Measurements from ENCODE around the gene TAMALIN.

Gene TAMALIN

GRCh38 chr12:52045794-52046199 is 39.1 kb downstream of the TAMALIN start:
- in situ Hi-C loops (cut with MboI; ENCODE audit: low pct_unique_long_range_greater_than_20kb, low sequenced_read_pairs, unreplicated experiment), result no loop called here
- no peak for DNase-seq (ENCODE audit: low spot score)
- TF ChIP-seq CTCF (IDR thresholded peaks at IDR 0.05; ENCODE audit: extremely low read depth, insufficient read depth, missing control alignments), result no peak

DNA sequence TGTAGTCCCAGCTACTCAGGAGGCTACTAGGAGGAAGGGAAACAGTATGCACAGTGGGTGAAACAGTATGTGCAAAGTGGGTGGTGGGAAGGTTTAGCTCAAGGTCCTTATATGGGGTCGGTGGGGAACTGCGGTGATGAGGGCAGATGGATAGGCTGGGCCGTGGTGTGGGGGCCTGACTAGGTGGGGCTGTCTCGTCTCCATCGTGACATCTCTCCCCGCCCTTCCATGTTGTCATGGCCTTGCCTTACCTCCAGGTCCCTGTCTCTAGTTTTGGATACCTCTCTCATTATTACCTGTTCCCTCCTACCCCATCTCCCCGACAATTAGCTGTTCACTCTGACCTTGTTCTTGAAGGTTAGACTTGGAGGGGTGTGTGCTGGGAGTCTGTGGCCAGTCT is 40.1 kb downstream of the TAMALIN start:
- in situ Hi-C loops (cut with MboI; ENCODE audit: low pct_unique_long_range_greater_than_20kb, low sequenced_read_pairs, unreplicated experiment), result no loop called here
- DNase-seq (ENCODE audit: low spot score), result no peak
- no peak for TF ChIP-seq CTCF (IDR thresholded peaks at IDR 0.05; ENCODE audit: extremely low read depth, insufficient read depth, missing control alignments)

- no peak for DNase-seq (ENCODE audit: low spot score)
- in situ Hi-C loops (cut with MboI; ENCODE audit: low pct_unique_long_range_greater_than_20kb, low sequenced_read_pairs, unreplicated experiment), result no loop called here
- TF ChIP-seq CTCF (IDR thresholded peaks at IDR 0.05; ENCODE audit: extremely low read depth, insufficient read depth, missing control alignments), result no peak
Observed at GRCh38 chr12:52049286-52049685, 42.5 kb downstream of the TAMALIN start.

- in situ Hi-C loops (cut with MboI; ENCODE audit: low pct_unique_long_range_greater_than_20kb, low sequenced_read_pairs, unreplicated experiment), result no loop called here
- no peak for DNase-seq (ENCODE audit: low spot score)
- no peak for TF ChIP-seq CTCF (IDR thresholded peaks at IDR 0.05; ENCODE audit: extremely low read depth, insufficient read depth, missing control alignments)
Observed at GRCh38 chr12:52049688-52050087, 42.9 kb downstream of the TAMALIN start.

GRCh38 chr12:52050116-52050757 is 43.5 kb downstream of the TAMALIN start:
- no peak for DNase-seq (ENCODE audit: low spot score)
- TF ChIP-seq CTCF (IDR thresholded peaks at IDR 0.05; ENCODE audit: extremely low read depth, insufficient read depth, missing control alignments), result no peak
- in situ Hi-C loops (cut with MboI; ENCODE audit: low pct_unique_long_range_greater_than_20kb, low sequenced_read_pairs, unreplicated experiment), result no loop called here

- peak; percentile 40 for TF ChIP-seq CTCF (IDR thresholded peaks at IDR 0.05; ENCODE audit: extremely low read depth, insufficient read depth, missing control alignments)
- peak; percentile 98 for DNase-seq (ENCODE audit: low spot score)
- in situ Hi-C loops (cut with MboI; ENCODE audit: low pct_unique_long_range_greater_than_20kb, low sequenced_read_pairs, unreplicated experiment), result no loop called here
Observed at GRCh38 chr12:52050758-52051541, 44.2 kb downstream of the TAMALIN start, which contains the start of gene NR4A1. Gene NR4A1, plus strand, starts transcription at chr12:52051442. Its CDS starts 2,887 bp downstream, at chr12:52054329.
